HG03095 (cell line): ENCODE measurements around the gene LMAN1.

ENCODE experiments used
- ATAC-seq: cut with Tn5 transposase; IDR thresholded peaks from one replicate; pipeline ENCODE4 v1.9.1; 2021; ENCODE audit warnings: moderate library complexity; ENCODE audit not compliant: unreplicated experiment

LMAN1 gene

GRCh38 chr18:59360381-59360780 lies 1.3 kb upstream of the LMAN1 start:
- ATAC-seq: no peak

- peak; percentile 6 for ATAC-seq
These were observed 499 bp upstream of the LMAN1 start for GRCh38 chr18:59359576-59359952.

GRCh38 chr18:59358414-59358711 lies 702 bp downstream of the LMAN1 start:
- no peak for ATAC-seq

- no peak for ATAC-seq
These were observed 1.1 kb downstream of the LMAN1 start for GRCh38 chr18:59357928-59358327.

GRCh38 chr18:59354731-59355130 lies 4.3 kb downstream of the LMAN1 start:
- no peak for ATAC-seq

- no peak for ATAC-seq
These were observed 5.9 kb downstream of the LMAN1 start for GRCh38 chr18:59353079-59353680.

GRCh38 chr18:59352250-59352855 lies 6.7 kb downstream of the LMAN1 start:
- ATAC-seq: peak; percentile 63

- ATAC-seq: no peak
These were observed 13.5 kb downstream of the LMAN1 start for GRCh38 chr18:59345556-59345955.

- no peak for ATAC-seq
These were observed 14.1 kb downstream of the LMAN1 start for GRCh38 chr18:59344996-59345395.

GRCh38 chr18:59343926-59344325 lies 15.1 kb downstream of the LMAN1 start:
- ATAC-seq: no peak

GRCh38 chr18:59340817-59341216 lies 18.2 kb downstream of the LMAN1 start:
- no peak for ATAC-seq

GRCh38 chr18:59340312-59340711 lies 18.8 kb downstream of the LMAN1 start:
- no peak for ATAC-seq

- ATAC-seq: no peak
These were observed 26.1 kb downstream of the LMAN1 start for GRCh38 chr18:59332986-59333385.

- no peak for ATAC-seq
These were observed 30.4 kb downstream of the LMAN1 start for GRCh38 chr18:59328683-59329082.

- ATAC-seq: no peak
These were observed 33.1 kb downstream of the LMAN1 start for GRCh38 chr18:59325965-59326364.

- ATAC-seq: no peak
These were observed 34.5 kb downstream of the LMAN1 start for GRCh38 chr18:59324623-59324971.

GRCh38 chr18:59323931-59324622 lies 35.0 kb downstream of the LMAN1 start:
- ATAC-seq: no peak

GRCh38 chr18:59318460-59319050 lies 40.5 kb downstream of the LMAN1 start, which contains the start of gene CPLX4:
TSS of gene CPLX4 (minus strand) at chr18:59318649. CDS start at chr18:59318462, 187 bp downstream.
- ATAC-seq: no peak

GRCh38 chr18:59311631-59312030 lies 47.4 kb downstream of the LMAN1 start:
- ATAC-seq: no peak

- no peak for ATAC-seq
These were observed 50.2 kb downstream of the LMAN1 start for GRCh38 chr18:59308938-59309260.

GRCh38 chr18:59308248-59308937 lies 50.7 kb downstream of the LMAN1 start:
- peak; percentile 87 for ATAC-seq

GRCh38 chr18:59306640-59307039 lies 52.4 kb downstream of the LMAN1 start:
- no peak for ATAC-seq
